GM12878 (cell line): ENCODE data around the gene LCORL. TPM values are rescaled to one million over a fixed set of nuclear protein-coding genes. Genes with fewer than 3 reads are reported as not detected.

Source experiments
- ATAC-seq: fragments of 200-7000 bp; cut with Tn5 transposase; 3 replicates; pipeline ENCODE4 v1.9.1; 2020; ENCODE audit warnings: mild to moderate bottlenecking, moderate library complexity
- BruUV-seq: library from RNA; stranded (reverse); fragments of 400-500 nt; replicated peaks from 2 replicates; lab custom pipeline; 2021; lab: Mats Ljungman, UMichigan
- CTCF ChIA-PET: fragments of 300-600 bp; sonication (Branson Sonifier 250); formaldehyde crosslinking; extraction: SDS; loops from one replicate; lab custom pipeline; 2021; ENCODE audit warnings: inconsistent platforms; lab: Yijun Ruan, JAX
- POLR2A ChIA-PET: fragments of 350-600 bp; formaldehyde crosslinking; extraction: SDS; loops from one replicate; lab custom pipeline; 2021; ENCODE audit warnings: inconsistent platforms; lab: Charles Lee
- RAD21 ChIA-PET: fragments of 300-600 bp; sonication (Branson Sonifier 250); formaldehyde crosslinking; loops from one replicate; lab custom pipeline; 2023; ENCODE audit warnings: antibody characterized with exemption; ENCODE audit not compliant: unreplicated experiment; lab: Charles Lee
- SMC1A ChIA-PET: fragments of 300-600 bp; sonication (Branson Sonifier 250); formaldehyde crosslinking; loops from one replicate; lab custom pipeline; 2023; ENCODE audit not compliant: unreplicated experiment, uncharacterized antibody; lab: Charles Lee
- DNase-seq: peaks from one replicate; pipeline ENCODE4 v3.0.0-alpha.2; 2011; ENCODE audit warnings: low read depth, low spot score
- FAIRE-seq: peaks from 3 replicates; lab custom pipeline; 2011; peaks lifted over from hg19 to GRCh38; lab: Jason Lieb, UNC
- H2AFZ ChIP-seq: 2 replicates; pipeline ENCODE4 v1.6.0; 2011; ENCODE audit warnings: low read depth, low read length, control low read depth; ENCODE audit not compliant: control insufficient read depth
- H3K27ac ChIP-seq: 2 replicates; pipeline ENCODE4 v1.5.1; 2011; ENCODE audit warnings: control low read depth; ENCODE audit not compliant: control insufficient read depth, insufficient read depth
- H3K27me3 ChIP-seq, 2 experiments: replicated peaks in 1 of 2; 2 replicates each; pipeline versions ENCODE4 v1.6.0 to v1.6.1; 2011; ENCODE audit warnings: low read length in 1 of 2; ENCODE audit not compliant: control insufficient read depth in 2 of 2, insufficient read depth in 2 of 2
- H3K36me3 ChIP-seq, 2 experiments: 2 replicates each; pipeline ENCODE4 v1.5.1; 2011; ENCODE audit warnings: low read length in 1 of 2; ENCODE audit not compliant: control insufficient read depth in 2 of 2, insufficient read depth in 2 of 2
- H3K4me1 ChIP-seq: 2 replicates; pipeline ENCODE4 v1.6.1; 2011; ENCODE audit warnings: mild to moderate bottlenecking, low read length, moderate library complexity, mixed read lengths; ENCODE audit not compliant: control insufficient read depth, insufficient read depth
- H3K4me2 ChIP-seq: 2 replicates; pipeline ENCODE4 v1.6.0; 2011; ENCODE audit warnings: control low read depth; ENCODE audit not compliant: control insufficient read depth, insufficient read depth
- H3K4me3 ChIP-seq: fragments of 200-600 bp; sonication (generic); 2 replicates; pipeline ENCODE4 v1.5.1; 2016
- H3K79me2 ChIP-seq: 2 replicates; pipeline ENCODE4 v1.6.0; 2011; ENCODE audit warnings: low read length; ENCODE audit not compliant: control insufficient read depth, insufficient read depth
- H3K9ac ChIP-seq: 2 replicates; pipeline ENCODE4 v1.8.0; 2011; ENCODE audit warnings: low read length, control low read depth, mixed read lengths; ENCODE audit not compliant: control insufficient read depth, insufficient read depth
- H3K9me3 ChIP-seq: replicated peaks from 3 replicates; pipeline ENCODE4 v1.5.1; 2011; ENCODE audit warnings: mild to moderate bottlenecking, low read length; ENCODE audit not compliant: control insufficient read depth, insufficient read depth
- H4K20me1 ChIP-seq: 2 replicates; pipeline ENCODE4 v1.6.0; 2011; ENCODE audit not compliant: control insufficient read depth, insufficient read depth
- ATF7 ChIP-seq: fragments of 450-650 bp; IDR thresholded peaks from 2 replicates; pipeline ENCODE4 v1.6.1; 2016; ENCODE audit warnings: low read depth, mild to moderate bottlenecking
- CHD2 ChIP-seq: IDR thresholded peaks from 2 replicates; pipeline ENCODE4 v1.6.1; 2011; ENCODE audit warnings: low read depth, low read length, improper control_type of control experiment, borderline replicate concordance
- CREM ChIP-seq: IDR thresholded peaks from 2 replicates; pipeline ENCODE4 v1.6.1; 2014; ENCODE audit warnings: antibody characterized with exemption, low read depth
- GABPA ChIP-seq: IDR thresholded peaks from 2 replicates; pipeline ENCODE4 v1.6.1; 2014; ENCODE audit warnings: antibody characterized with exemption, low read depth, mild to moderate bottlenecking, inconsistent platforms
- GATAD2B ChIP-seq: fragments of 450-650 bp; conservative IDR thresholded peaks from 2 replicates; pipeline ENCODE4 v1.6.1; 2017; ENCODE audit warnings: low read depth, mild to moderate bottlenecking, moderate library complexity
- HDAC2 ChIP-seq: fragments of 200-600 bp; sonication (generic); IDR thresholded peaks from 2 replicates; pipeline ENCODE4 v1.6.1; 2017
- IKZF1 ChIP-seq: fragments of 450-650 bp; conservative IDR thresholded peaks from 2 replicates; pipeline ENCODE4 v1.6.1; 2017; ENCODE audit warnings: antibody characterized with exemption, mild to moderate bottlenecking
- MEF2A ChIP-seq: IDR thresholded peaks from 2 replicates; pipeline ENCODE4 v1.6.1; 2011; ENCODE audit warnings: low read depth, mild to moderate bottlenecking, low read length, moderate library complexity; ENCODE audit not compliant: insufficient read depth
- MTA2 ChIP-seq: fragments of 450-650 bp; IDR thresholded peaks from 2 replicates; pipeline ENCODE4 v1.6.1; 2016; ENCODE audit warnings: low read depth, mild to moderate bottlenecking, moderate library complexity
- PAX8 ChIP-seq: fragments of 450-650 bp; IDR thresholded peaks from 2 replicates; pipeline ENCODE4 v1.6.1; 2017; ENCODE audit warnings: mild to moderate bottlenecking, moderate library complexity
- RAD51 ChIP-seq: fragments of 450-650 bp; IDR thresholded peaks from 2 replicates; pipeline ENCODE4 v1.6.1; 2016; ENCODE audit warnings: moderate library complexity, mild to moderate bottlenecking, inconsistent platforms
- RELA ChIP-seq: fragments of 450-650 bp; IDR thresholded peaks from 2 replicates; pipeline ENCODE4 v1.8.0; 2014; ENCODE audit warnings: borderline replicate concordance; ENCODE audit not compliant: partially characterized antibody
- SREBF1 ChIP-seq: IDR thresholded peaks from 2 replicates; pipeline ENCODE4 v1.6.1; 2012; ENCODE audit warnings: mild to moderate bottlenecking, low read length
- SUZ12 ChIP-seq: fragments of 200-600 bp; sonication (generic); IDR thresholded peaks from one replicate; pipeline ENCODE4 v1.6.1; 2018; ENCODE audit warnings: antibody characterized with exemption, mild to moderate bottlenecking; ENCODE audit not compliant: unreplicated experiment
- TCF7 ChIP-seq: IDR thresholded peaks from 2 replicates; pipeline ENCODE4 v1.6.1; 2014; ENCODE audit warnings: antibody characterized with exemption, borderline replicate concordance
- ZNF217 ChIP-seq: fragments of 450-650 bp; IDR thresholded peaks from 2 replicates; pipeline ENCODE4 v1.6.1; 2017; ENCODE audit warnings: antibody characterized with exemption, mild to moderate bottlenecking
- ZNF622 ChIP-seq: fragments of 450-650 bp; IDR thresholded peaks from 2 replicates; pipeline ENCODE4 v1.6.1; 2017; ENCODE audit warnings: mild to moderate bottlenecking, inconsistent platforms
- WGBS: methylation state at CpG from one replicate; pipeline ENCODE4 v1.1.6; 2016; ENCODE audit warnings: low lambda C conversion rate; ENCODE audit not compliant: insufficient replicate concordance, insufficient coverage; ENCODE audit errors: missing lambda C conversion rate; 5-methylcytosine and 5-hydroxymethylcytosine counted together
- in situ Hi-C: fragments of 300-500 bp; cut with MboI; formaldehyde crosslinking; loops from 9 replicates; pipeline ENCODE4 v1.14.3; 2018; ENCODE audit warnings: mixed read lengths
- intact Hi-C: fragments of 100-400 bp; cut with micrococcal nuclease; formaldehyde crosslinking; loops from one replicate; pipeline ENCODE4 v1.14.2; 2022; ENCODE audit not compliant: unreplicated experiment
- polyA plus RNA-seq, 11 experiments: library from polyadenylated mRNA; depleted of rRNA in 4 of 11; unstranded in 6 of 11; stranded (reverse) in 5 of 11; fragments of >200 nt; fragmentation: Nextera tagmentation in 4 of 11; fragmentation: Illumina TruSeq in 1 of 11; extraction: Ambion mirVana in 4 of 11; extraction: Trizol in 1 of 11; gene quantifications; 1 replicate in 1 of 11; 2 replicates in 10 of 11; pipeline versions ENCODE4 v1.2.1 to v1.2.3, GENCODE V29; 2011 to 2016; ENCODE audit warnings: inconsistent platforms in 2 of 11, missing spikeins in 2 of 11, low read depth in 1 of 11
- total RNA-seq, 4 experiments: library from RNA; depleted of rRNA in 3 of 4; stranded (reverse); fragments of >200 nt in 3 of 4; fragmentation: Illumina TruSeq in 1 of 4; extraction: Trizol in 1 of 4; gene quantifications; 2 replicates each; pipeline versions ENCODE4 v1.2.1 to v1.2.3, GENCODE V29; 2013 to 2021
- TF ChIP-seq, protein P1 (sequence below): fragments of 450-650 bp; IDR thresholded peaks from 2 replicates; pipeline ENCODE4 v1.6.1; 2017; ENCODE audit warnings: mild to moderate bottlenecking
- TF ChIP-seq, protein P2 (sequence below): IDR thresholded peaks from 2 replicates; pipeline ENCODE4 v1.6.1; 2012; ENCODE audit warnings: improper control_type of control experiment, low read depth, low read length; ENCODE audit not compliant: insufficient replicate concordance

LCORL gene
- total and polyA plus RNA-seq, 10 of the 15 experiments (the other 5 are each of a cell fraction or from before 2014, with no cell fraction given) = 2.2 to 9.8 (median 5.9) TPM

GRCh38 chr4:17875402-17876070 lies 146.0 kb downstream of the LCORL start:
- ChIA-PET RAD21 (no interaction called here), CTCF (no interaction called here), POLR2A (no interaction called here), SMC1A (interaction anchor here (1.2 to 1.5 kb wide), 3 partner anchors 10 to 60 kb away, joined by 3 to 4 read pairs (median 3); no protein-coding TSS in a partner anchor)
- no TSS peak for BruUV-seq
- WGBS = 4% methylated on average over 4 of the region's 4 CpGs
- Histone ChIP-seq H3K4me2 (peak overlapping the region; percentile 59), H3K27ac (peak overlapping the region; percentile 51), H3K36me3 (peaks cover 0 to 2% of the 10 kb centered on the region in 2 experiments; a peak in 1 of 4 replicates), H3K27me3 (no peaks in the 10 kb centered on the region), H3K9me3 (no peaks in the 10 kb centered on the region), H3K79me2 (no peaks in the 10 kb centered on the region), H4K20me1 (no peaks in the 10 kb centered on the region), H3K9ac (no peak overlapping the region), H3K4me3 (no peak overlapping the region), H2AFZ (no peak overlapping the region), H3K4me1 (peaks cover 10% of the 10 kb centered on the region)
- FAIRE-seq (peak; percentile 83), DNase-seq (peak; percentile 45), ATAC-seq (peak; percentile 92)
- intact Hi-C loops = no loop called here
- in situ Hi-C loops = no loop called here
- TF ChIP-seq MEF2A (peak; percentile 56; the same call in 1 of the 2 replicates), SUZ12 (no peak), IKZF1 (no peak), CREM (peak; percentile 29), TCF7 (no peak; the same call in 1 of the 2 replicates), GABPA (peak; percentile 33; the same call in 1 of the 2 replicates), SREBF1 (no peak), MTA2 (peak; percentile 25; the same call in 1 of the 2 replicates), RAD51 (no peak), ZNF217 (peak; percentile 75; the same call in 1 of the 2 replicates), HDAC2 (no peak), ZNF622 (no peak), CHD2 (no peak), RELA (no peak), PAX8 (no peak), ATF7 (0 out of 2 replicates have a peak, but pooled peaks have one; percentile 15), GATAD2B (no peak)
- TF ChIP-seq, protein P1, sequence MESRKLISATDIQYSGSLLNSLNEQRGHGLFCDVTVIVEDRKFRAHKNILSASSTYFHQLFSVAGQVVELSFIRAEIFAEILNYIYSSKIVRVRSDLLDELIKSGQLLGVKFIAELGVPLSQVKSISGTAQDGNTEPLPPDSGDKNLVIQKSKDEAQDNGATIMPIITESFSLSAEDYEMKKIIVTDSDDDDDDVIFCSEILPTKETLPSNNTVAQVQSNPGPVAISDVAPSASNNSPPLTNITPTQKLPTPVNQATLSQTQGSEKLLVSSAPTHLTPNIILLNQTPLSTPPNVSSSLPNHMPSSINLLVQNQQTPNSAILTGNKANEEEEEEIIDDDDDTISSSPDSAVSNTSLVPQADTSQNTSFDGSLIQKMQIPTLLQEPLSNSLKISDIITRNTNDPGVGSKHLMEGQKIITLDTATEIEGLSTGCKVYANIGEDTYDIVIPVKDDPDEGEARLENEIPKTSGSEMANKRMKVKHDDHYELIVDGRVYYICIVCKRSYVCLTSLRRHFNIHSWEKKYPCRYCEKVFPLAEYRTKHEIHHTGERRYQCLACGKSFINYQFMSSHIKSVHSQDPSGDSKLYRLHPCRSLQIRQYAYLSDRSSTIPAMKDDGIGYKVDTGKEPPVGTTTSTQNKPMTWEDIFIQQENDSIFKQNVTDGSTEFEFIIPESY = no peak
- TF ChIP-seq, protein P2, sequence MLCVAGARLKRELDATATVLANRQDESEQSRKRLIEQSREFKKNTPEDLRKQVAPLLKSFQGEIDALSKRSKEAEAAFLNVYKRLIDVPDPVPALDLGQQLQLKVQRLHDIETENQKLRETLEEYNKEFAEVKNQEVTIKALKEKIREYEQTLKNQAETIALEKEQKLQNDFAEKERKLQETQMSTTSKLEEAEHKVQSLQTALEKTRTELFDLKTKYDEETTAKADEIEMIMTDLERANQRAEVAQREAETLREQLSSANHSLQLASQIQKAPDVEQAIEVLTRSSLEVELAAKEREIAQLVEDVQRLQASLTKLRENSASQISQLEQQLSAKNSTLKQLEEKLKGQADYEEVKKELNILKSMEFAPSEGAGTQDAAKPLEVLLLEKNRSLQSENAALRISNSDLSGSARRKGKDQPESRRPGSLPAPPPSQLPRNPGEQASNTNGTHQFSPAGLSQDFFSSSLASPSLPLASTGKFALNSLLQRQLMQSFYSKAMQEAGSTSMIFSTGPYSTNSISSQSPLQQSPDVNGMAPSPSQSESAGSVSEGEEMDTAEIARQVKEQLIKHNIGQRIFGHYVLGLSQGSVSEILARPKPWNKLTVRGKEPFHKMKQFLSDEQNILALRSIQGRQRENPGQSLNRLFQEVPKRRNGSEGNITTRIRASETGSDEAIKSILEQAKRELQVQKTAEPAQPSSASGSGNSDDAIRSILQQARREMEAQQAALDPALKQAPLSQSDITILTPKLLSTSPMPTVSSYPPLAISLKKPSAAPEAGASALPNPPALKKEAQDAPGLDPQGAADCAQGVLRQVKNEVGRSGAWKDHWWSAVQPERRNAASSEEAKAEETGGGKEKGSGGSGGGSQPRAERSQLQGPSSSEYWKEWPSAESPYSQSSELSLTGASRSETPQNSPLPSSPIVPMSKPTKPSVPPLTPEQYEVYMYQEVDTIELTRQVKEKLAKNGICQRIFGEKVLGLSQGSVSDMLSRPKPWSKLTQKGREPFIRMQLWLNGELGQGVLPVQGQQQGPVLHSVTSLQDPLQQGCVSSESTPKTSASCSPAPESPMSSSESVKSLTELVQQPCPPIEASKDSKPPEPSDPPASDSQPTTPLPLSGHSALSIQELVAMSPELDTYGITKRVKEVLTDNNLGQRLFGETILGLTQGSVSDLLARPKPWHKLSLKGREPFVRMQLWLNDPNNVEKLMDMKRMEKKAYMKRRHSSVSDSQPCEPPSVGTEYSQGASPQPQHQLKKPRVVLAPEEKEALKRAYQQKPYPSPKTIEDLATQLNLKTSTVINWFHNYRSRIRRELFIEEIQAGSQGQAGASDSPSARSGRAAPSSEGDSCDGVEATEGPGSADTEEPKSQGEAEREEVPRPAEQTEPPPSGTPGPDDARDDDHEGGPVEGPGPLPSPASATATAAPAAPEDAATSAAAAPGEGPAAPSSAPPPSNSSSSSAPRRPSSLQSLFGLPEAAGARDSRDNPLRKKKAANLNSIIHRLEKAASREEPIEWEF = no peak
